ENCODE results near the gene REX1BD. TPM values are rescaled to one million over a fixed set of nuclear protein-coding genes. Genes with fewer than 3 reads are reported as not detected.

Gene REX1BD
- total RNA-seq, 1 donor from 2014 or later: 85.9 TPM

GRCh38 chr19:18568367-18568766, 20.2 kb upstream of the REX1BD start:
- POLR2A ChIA-PET: no interaction called here
- Mint-ChIP-seq H3K4me3 (no peak overlapping the region), H3K27me3 (no peaks in the 10 kb centered on the region), H3K36me3 (ENCODE audit: low read depth) (peaks cover 72% of the 10 kb centered on the region), H3K4me1 (peaks cover 20% of the 10 kb centered on the region), H3K9me3 (no peaks in the 10 kb centered on the region), H3K27ac (no peak overlapping the region)
- intact Hi-C loops (cut with micrococcal nuclease): no loop called here
- DNase-seq (no peak), ATAC-seq (ENCODE audit: low read depth) (no peak)
- CTCF ChIA-PET: no interaction called here
- TF ChIP-seq CTCF (IDR thresholded peaks at IDR 0.05): no peak

GRCh38 chr19:18571564-18572344, 16.8 kb upstream of the REX1BD start, which contains the start of gene UBA52:
Gene UBA52 (plus strand): TSS chr19:18571857. CDS start chr19:18573301, 1,444 bp downstream.
- ChIA-PET POLR2A (interaction anchor here (0.5 to 4.4 kb wide), 23 partner anchors 8 to 620 kb away, joined by 3 to 88 read pairs (median 6); partner anchors contain the start of genes COPE, DDX49, ELL and KXD1), CTCF (interaction anchor here (1.0 to 2.4 kb wide), 9 partner anchors 14 to 275 kb away, joined by 3 to 17 read pairs (median 4); partner anchors contain the start of genes ELL, KXD1 and REX1BD)
- peak within 1 kb of the TSS; percentile 93 for H3K27ac Mint-ChIP-seq
- TF ChIP-seq CTCF (IDR thresholded peaks at IDR 0.05): no peak
- peaks cover 30% of the 10 kb centered on the region for H3K4me1 Mint-ChIP-seq
- ATAC-seq (ENCODE audit: low read depth) (peak; percentile 93), DNase-seq (peak; percentile 100)
- H3K9me3 Mint-ChIP-seq: no peaks in the 10 kb centered on the region
- no peaks in the 10 kb centered on the region for H3K27me3 Mint-ChIP-seq
- H3K4me3 Mint-ChIP-seq: peak within 1 kb of the TSS; percentile 94
- peaks cover 77% of the 10 kb centered on the region for H3K36me3 Mint-ChIP-seq (ENCODE audit: low read depth)
- intact Hi-C loops (cut with micrococcal nuclease): loop anchor here (1.0 kb wide), 6 partner anchors 14 to 348 kb away; partner anchors contain the start of genes COPE, DDX49, ELL and FKBP8

- Mint-ChIP-seq H3K9me3 (no peaks in the 10 kb centered on the region), H3K36me3 (ENCODE audit: low read depth) (peaks cover 68% of the 10 kb centered on the region), H3K4me3 (no peak overlapping the region), H3K27me3 (no peaks in the 10 kb centered on the region), H3K4me1 (peaks cover 36% of the 10 kb centered on the region), H3K27ac (no peak overlapping the region)
- DNase-seq (no peak), ATAC-seq (ENCODE audit: low read depth) (no peak)
- ChIA-PET POLR2A (interaction anchor here (0.6 kb wide), 1 partner anchor 18 kb away, joined by 5 read pairs; no protein-coding TSS in a partner anchor), CTCF (no interaction called here)
- intact Hi-C loops (cut with micrococcal nuclease): no loop called here
- TF ChIP-seq CTCF (IDR thresholded peaks at IDR 0.05): no peak
Observed at GRCh38 chr19:18574691-18575291, 13.8 kb upstream of the REX1BD start.

GRCh38 chr19:18576383-18576782, 12.2 kb upstream of the REX1BD start:
- Mint-ChIP-seq H3K4me3 (no peak overlapping the region), H3K4me1 (peaks cover 33% of the 10 kb centered on the region), H3K27ac (no peak overlapping the region), H3K27me3 (no peaks in the 10 kb centered on the region), H3K36me3 (ENCODE audit: low read depth) (peaks cover 64% of the 10 kb centered on the region), H3K9me3 (no peaks in the 10 kb centered on the region)
- TF ChIP-seq CTCF (IDR thresholded peaks at IDR 0.05): no peak
- POLR2A ChIA-PET: interaction anchor here (0.7 to 2.6 kb wide), 4 partner anchors 12 to 144 kb away, joined by 3 to 21 read pairs (median 6); partner anchors contain the start of genes KXD1 and REX1BD
- intact Hi-C loops (cut with micrococcal nuclease): no loop called here
- DNase-seq: no peak
- no peak for ATAC-seq (ENCODE audit: low read depth)
- CTCF ChIA-PET: interaction anchor here (1.2 to 1.5 kb wide), 2 partner anchors 13 to 18 kb away, joined by 3 to 4 read pairs; no protein-coding TSS in a partner anchor
